GM12878 (cell line): ENCODE results near the gene ERC2. TPM values are rescaled to one million over a fixed set of nuclear protein-coding genes. Genes with fewer than 3 reads are reported as not detected.

Experiments used
- CUX1 ChIP-seq: IDR thresholded peaks from 2 replicates; pipeline ENCODE4 v1.6.1; 2012; ENCODE audit warnings: improper control_type of control experiment, low read depth, low read length; ENCODE audit not compliant: insufficient replicate concordance
- EED ChIP-seq: sonication (generic); IDR thresholded peaks from 2 replicates; pipeline ENCODE4 v1.6.1; 2016; ENCODE audit warnings: antibody characterized with exemption, low read depth
- GATAD2B ChIP-seq: fragments of 450-650 bp; conservative IDR thresholded peaks from 2 replicates; pipeline ENCODE4 v1.6.1; 2017; ENCODE audit warnings: low read depth, mild to moderate bottlenecking, moderate library complexity
- JUND ChIP-seq: IDR thresholded peaks from 2 replicates; pipeline ENCODE4 v1.6.1; 2012; ENCODE audit warnings: low read depth, mild to moderate bottlenecking, low read length, improper control_type of control experiment, moderate library complexity
- MXI1 ChIP-seq: fragments of 150-350 bp; IDR thresholded peaks from 2 replicates; pipeline ENCODE4 v1.6.1; 2011; ENCODE audit warnings: low read depth, mild to moderate bottlenecking, inconsistent platforms, low read length, improper control_type of control experiment
- NBN ChIP-seq: fragments of 450-650 bp; IDR thresholded peaks from 2 replicates; pipeline ENCODE4 v1.6.1; 2016
- NR2F1 ChIP-seq: fragments of 450-650 bp; conservative IDR thresholded peaks from 2 replicates; pipeline ENCODE4 v1.6.1; 2017; ENCODE audit warnings: mild to moderate bottlenecking
- RBBP5 ChIP-seq: fragments of 200-600 bp; sonication (generic); conservative IDR thresholded peaks from 2 replicates; pipeline ENCODE4 v1.6.1; 2016
- ZNF687 ChIP-seq: fragments of 450-650 bp; IDR thresholded peaks from 2 replicates; pipeline ENCODE4 v1.6.1; 2017; ENCODE audit warnings: mild to moderate bottlenecking, moderate library complexity
- polyA plus RNA-seq, 11 experiments: library from polyadenylated mRNA; depleted of rRNA in 4 of 11; unstranded in 6 of 11; stranded (reverse) in 5 of 11; fragments of >200 nt; fragmentation: Nextera tagmentation in 4 of 11; fragmentation: Illumina TruSeq in 1 of 11; extraction: Ambion mirVana in 4 of 11; extraction: Trizol in 1 of 11; gene quantifications; 1 replicate in 1 of 11; 2 replicates in 10 of 11; pipeline versions ENCODE4 v1.2.1 to v1.2.3, GENCODE V29; 2011 to 2016; ENCODE audit warnings: inconsistent platforms in 2 of 11, missing spikeins in 2 of 11, low read depth in 1 of 11
- total RNA-seq, 4 experiments: library from RNA; depleted of rRNA in 3 of 4; stranded (reverse); fragments of >200 nt in 3 of 4; fragmentation: Illumina TruSeq in 1 of 4; extraction: Trizol in 1 of 4; gene quantifications; 2 replicates each; pipeline versions ENCODE4 v1.2.1 to v1.2.3, GENCODE V29; 2013 to 2021

ERC2 gene
- total and polyA plus RNA-seq, 10 of the 15 experiments (the other 5 are each of a cell fraction or from before 2014, with no cell fraction given) = 0.06 to 1.4 (median 0.12) TPM; not detected in 3

DNA sequence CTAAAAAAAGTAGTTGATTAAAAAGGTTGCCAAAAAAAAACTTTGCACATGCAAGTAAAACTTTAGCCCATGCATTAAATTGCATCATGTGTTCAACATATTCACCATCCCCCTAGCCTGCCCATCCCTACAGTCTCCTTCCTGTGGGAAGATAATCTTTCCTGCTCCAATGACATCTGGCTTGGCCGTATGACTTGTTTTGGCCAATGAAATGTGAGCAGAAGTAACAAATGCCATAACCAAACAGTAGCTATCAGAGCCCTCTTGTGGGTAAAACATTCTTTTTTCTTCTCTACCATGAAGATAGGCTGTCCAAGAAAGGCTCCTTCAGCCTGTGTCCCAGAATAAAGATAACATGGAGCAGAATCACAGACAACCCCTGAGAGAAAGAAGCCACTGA lies 15.3 kb downstream of the ERC2 start (continued):
- TF ChIP-seq MXI1 = no peak
- no peak for TF ChIP-seq NR2F1
- TF ChIP-seq NBN = no peak
- no peak for TF ChIP-seq GATAD2B
- no peak for TF ChIP-seq EED
- no peak for TF ChIP-seq RBBP5
- TF ChIP-seq ZNF687 = no peak
- TF ChIP-seq CUX1 = no peak
- TF ChIP-seq JUND = no peak
- TF ChIP-seq, all 136 proteins: peak for 0
